T follicular helper cell (primary cell): ENCODE measurements around the gene NOTCH4.
"Not testable (repeated sequence)": the region's sequence is repeated elsewhere in the genome, so short reads cannot be mapped to it uniquely, and the experiment has no call there.

Source experiments
- DNase-seq: peaks from one replicate; pipeline ENCODE4 v3.0.0-alpha.2; 2020; ENCODE audit warnings: low read depth
- total RNA-seq, 2 experiments: gene quantifications; one replicate each; lab custom pipeline; 2026; lab: John Stamatoyannopoulos, UW

NOTCH4 gene
- total RNA-seq = 0.30 to 0.54 reads per million in 2 experiments

GRCh38 chr6:32223258-32224235 lies at the start of gene NOTCH4:
Gene NOTCH4, minus strand, starts transcription at chr6:32224067. Its CDS starts 139 bp downstream, at chr6:32223928.
- DNase-seq = no peak

- DNase-seq = no peak
Observed at GRCh38 chr6:32271429-32271828, 47.6 kb upstream of the NOTCH4 start.

- not testable (repeated sequence) for DNase-seq
Observed at GRCh38 chr6:32268459-32268858, 44.6 kb upstream of the NOTCH4 start.

GRCh38 chr6:32267035-32267434 lies 43.2 kb upstream of the NOTCH4 start:
- no peak for DNase-seq

GRCh38 chr6:32257262-32257661 lies 33.4 kb upstream of the NOTCH4 start:
- not testable (repeated sequence) for DNase-seq

- DNase-seq = peak; percentile 32
Observed at GRCh38 chr6:32255199-32256153, 31.6 kb upstream of the NOTCH4 start.

- DNase-seq = no peak
Observed at GRCh38 chr6:32254761-32255198, 30.9 kb upstream of the NOTCH4 start.

- DNase-seq = no peak
Observed at GRCh38 chr6:32252331-32253009, 28.6 kb upstream of the NOTCH4 start.

- no peak for DNase-seq
Observed at GRCh38 chr6:32249262-32249661, 25.4 kb upstream of the NOTCH4 start.

- no peak for DNase-seq
Observed at GRCh38 chr6:32247401-32247800, 23.5 kb upstream of the NOTCH4 start.

GRCh38 chr6:32244946-32245398 lies 21.1 kb upstream of the NOTCH4 start:
- peak; percentile 49 for DNase-seq

GRCh38 chr6:32244270-32244669 lies 20.4 kb upstream of the NOTCH4 start:
- DNase-seq = no peak

GRCh38 chr6:32242318-32242813 lies 18.5 kb upstream of the NOTCH4 start:
- not testable (repeated sequence) for DNase-seq

- DNase-seq = no peak
Observed at GRCh38 chr6:32240686-32241085, 16.8 kb upstream of the NOTCH4 start.

GRCh38 chr6:32239462-32239861 lies 15.6 kb upstream of the NOTCH4 start:
- DNase-seq = no peak

GRCh38 chr6:32234934-32235333 lies 11.1 kb upstream of the NOTCH4 start:
- no peak for DNase-seq

GRCh38 chr6:32226434-32226833 lies 2.6 kb upstream of the NOTCH4 start:
- no peak for DNase-seq

GRCh38 chr6:32224696-32225095 lies 829 bp upstream of the NOTCH4 start:
- DNase-seq = no peak

- DNase-seq = no peak
Observed at GRCh38 chr6:32222333-32223230, 1.3 kb downstream of the NOTCH4 start.

GRCh38 chr6:32220021-32220420 lies 3.8 kb downstream of the NOTCH4 start:
- no peak for DNase-seq
